PC-9 (cell line): Measurements from ENCODE around the gene N4BP3. TPM values are rescaled to one million over a fixed set of nuclear protein-coding genes. Genes with fewer than 3 reads are reported as not detected.

Source experiments
- BruUV-seq: library from RNA; stranded (reverse); fragments of 400-500 nt; replicated peaks from 2 replicates; lab custom pipeline; 2021; lab: Mats Ljungman, UMichigan
- CTCF ChIA-PET: fragments of 300-600 bp; sonication (Branson Sonifier 250); formaldehyde crosslinking; loops from one replicate; lab custom pipeline; 2022; ENCODE audit warnings: antibody characterized with exemption; lab: Charles Lee
- POLR2A ChIA-PET: fragments of 300-600 bp; sonication (Branson Sonifier 250); formaldehyde crosslinking; loops from one replicate; lab custom pipeline; 2022; ENCODE audit warnings: antibody characterized with exemption; ENCODE audit not compliant: unreplicated experiment; lab: Charles Lee
- DNase-seq, 2 experiments: peaks; one replicate each; pipeline versions ENCODE4 v3.0.0 to v3.0.0-alpha.2; 2015 to 2022; ENCODE audit warnings: mixed read lengths in 1 of 2
- H2AFZ ChIP-seq: fragments of 200-600 bp; sonication (generic); 2 replicates; pipeline ENCODE4 v1.8.1; 2017; ENCODE audit warnings: antibody characterized with exemption
- H3F3A ChIP-seq: fragments of 200-600 bp; sonication (generic); 2 replicates; pipeline ENCODE4 v1.8.1; 2017; ENCODE audit warnings: antibody characterized with exemption, mild to moderate bottlenecking, low read depth; ENCODE audit not compliant: insufficient read depth
- H3K27ac ChIP-seq: fragments of 200-600 bp; sonication (generic); 2 replicates; pipeline ENCODE4 v1.6.1; 2016; ENCODE audit warnings: mixed run types
- H3K27me3 ChIP-seq: fragments of 200-600 bp; sonication (generic); 2 replicates; pipeline ENCODE4 v1.6.1; 2016; ENCODE audit warnings: low read depth, mixed run types; ENCODE audit not compliant: insufficient read depth
- H3K36me3 ChIP-seq: fragments of 200-600 bp; sonication (generic); 2 replicates; pipeline ENCODE4 v1.6.1; 2016; ENCODE audit warnings: low read depth, mixed run types
- H3K4me1 ChIP-seq: fragments of 200-600 bp; sonication (generic); replicated peaks from 2 replicates; pipeline ENCODE4 v1.6.1; 2016; ENCODE audit warnings: mixed run types; ENCODE audit not compliant: insufficient read depth
- H3K4me2 ChIP-seq: fragments of 200-600 bp; sonication (generic); 2 replicates; pipeline ENCODE4 v1.6.1; 2017; ENCODE audit warnings: mixed run types
- H3K4me3 ChIP-seq: fragments of 200-600 bp; sonication (generic); 2 replicates; pipeline ENCODE4 v1.6.1; 2016; ENCODE audit warnings: mixed run types
- H3K79me2 ChIP-seq: fragments of 200-600 bp; sonication (generic); 2 replicates; pipeline ENCODE4 v1.6.1; 2017; ENCODE audit warnings: low read depth, mixed run types
- H3K9me2 ChIP-seq: fragments of 200-600 bp; sonication (generic); 2 replicates; pipeline ENCODE4 v1.8.1; 2017; ENCODE audit warnings: mild to moderate bottlenecking; ENCODE audit not compliant: insufficient read depth
- H3K9me3 ChIP-seq: fragments of 200-600 bp; sonication (generic); 2 replicates; pipeline ENCODE4 v1.8.1; 2016; ENCODE audit warnings: low read depth; ENCODE audit not compliant: insufficient read depth
- H4K20me1 ChIP-seq: fragments of 200-600 bp; sonication (generic); 2 replicates; pipeline ENCODE4 v1.8.1; 2017; ENCODE audit not compliant: insufficient read depth
- EZH2 ChIP-seq: fragments of 200-600 bp; sonication (generic); IDR thresholded peaks from 2 replicates; pipeline ENCODE4 v1.8.0; 2017; ENCODE audit warnings: antibody characterized with exemption, low read depth
- intact Hi-C: fragments of 100-400 bp; cut with micrococcal nuclease; formaldehyde crosslinking; loops from one replicate; pipeline ENCODE4 v1.10.0; 2022; ENCODE audit not compliant: unreplicated experiment
- total RNA-seq: library from RNA; stranded (reverse); gene quantifications from 2 replicates; pipeline ENCODE4 v1.2.3, GENCODE V29; 2021
- TF ChIP-seq, protein P1 (sequence below): fragments of 200-600 bp; sonication (generic); conservative IDR thresholded peaks from 2 replicates; pipeline ENCODE4 v1.6.1; 2017; ENCODE audit warnings: mixed run types, antibody characterized with exemption, mild to moderate bottlenecking, moderate library complexity

N4BP3 gene
- total RNA-seq, 1 experiment from 2014 or later: 0.81 TPM

DNA sequence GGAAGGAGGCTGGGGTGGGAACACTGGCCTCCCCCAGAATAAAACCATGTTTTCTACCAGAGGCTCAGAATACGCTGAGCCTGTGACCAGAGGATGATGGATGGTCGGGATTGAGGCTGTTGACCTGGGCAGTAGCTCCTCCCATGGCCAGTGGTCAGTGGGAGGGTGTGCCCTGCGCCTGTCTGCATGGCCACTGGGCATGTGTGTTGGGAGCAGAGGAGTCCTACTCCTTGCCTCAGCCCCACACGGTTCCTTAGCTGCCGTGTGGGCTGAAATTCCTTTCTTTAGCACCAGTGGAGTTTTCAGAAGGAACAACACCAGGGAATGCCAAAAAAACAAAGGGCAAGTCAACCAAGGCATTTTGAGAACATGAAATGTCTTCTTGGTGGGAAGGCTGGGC, 9.0 kb downstream of the N4BP3 start:
- TF ChIP-seq EZH2: no peak
- TF ChIP-seq, protein P1, sequence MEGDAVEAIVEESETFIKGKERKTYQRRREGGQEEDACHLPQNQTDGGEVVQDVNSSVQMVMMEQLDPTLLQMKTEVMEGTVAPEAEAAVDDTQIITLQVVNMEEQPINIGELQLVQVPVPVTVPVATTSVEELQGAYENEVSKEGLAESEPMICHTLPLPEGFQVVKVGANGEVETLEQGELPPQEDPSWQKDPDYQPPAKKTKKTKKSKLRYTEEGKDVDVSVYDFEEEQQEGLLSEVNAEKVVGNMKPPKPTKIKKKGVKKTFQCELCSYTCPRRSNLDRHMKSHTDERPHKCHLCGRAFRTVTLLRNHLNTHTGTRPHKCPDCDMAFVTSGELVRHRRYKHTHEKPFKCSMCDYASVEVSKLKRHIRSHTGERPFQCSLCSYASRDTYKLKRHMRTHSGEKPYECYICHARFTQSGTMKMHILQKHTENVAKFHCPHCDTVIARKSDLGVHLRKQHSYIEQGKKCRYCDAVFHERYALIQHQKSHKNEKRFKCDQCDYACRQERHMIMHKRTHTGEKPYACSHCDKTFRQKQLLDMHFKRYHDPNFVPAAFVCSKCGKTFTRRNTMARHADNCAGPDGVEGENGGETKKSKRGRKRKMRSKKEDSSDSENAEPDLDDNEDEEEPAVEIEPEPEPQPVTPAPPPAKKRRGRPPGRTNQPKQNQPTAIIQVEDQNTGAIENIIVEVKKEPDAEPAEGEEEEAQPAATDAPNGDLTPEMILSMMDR: no peak
- Histone ChIP-seq H3K4me3 (no peak overlapping the region), H3K27me3 (no peaks in the 10 kb centered on the region), H3K9me2 (no peaks in the 10 kb centered on the region), H3K36me3 (no peaks in the 10 kb centered on the region), H4K20me1 (no peaks in the 10 kb centered on the region), H3K9me3 (no peaks in the 10 kb centered on the region), H3K4me2 (no peak overlapping the region), H3F3A (peaks cover 18% of the 10 kb centered on the region), H3K79me2 (no peaks in the 10 kb centered on the region), H3K27ac (no peak overlapping the region), H3K4me1 (peaks cover 29% of the 10 kb centered on the region), H2AFZ (no peak overlapping the region)
- ChIA-PET POLR2A (no interaction called here), CTCF (no interaction called here)
- DNase-seq: no peak
- BruUV-seq: no TSS peak
- intact Hi-C loops: no loop called here

DNA sequence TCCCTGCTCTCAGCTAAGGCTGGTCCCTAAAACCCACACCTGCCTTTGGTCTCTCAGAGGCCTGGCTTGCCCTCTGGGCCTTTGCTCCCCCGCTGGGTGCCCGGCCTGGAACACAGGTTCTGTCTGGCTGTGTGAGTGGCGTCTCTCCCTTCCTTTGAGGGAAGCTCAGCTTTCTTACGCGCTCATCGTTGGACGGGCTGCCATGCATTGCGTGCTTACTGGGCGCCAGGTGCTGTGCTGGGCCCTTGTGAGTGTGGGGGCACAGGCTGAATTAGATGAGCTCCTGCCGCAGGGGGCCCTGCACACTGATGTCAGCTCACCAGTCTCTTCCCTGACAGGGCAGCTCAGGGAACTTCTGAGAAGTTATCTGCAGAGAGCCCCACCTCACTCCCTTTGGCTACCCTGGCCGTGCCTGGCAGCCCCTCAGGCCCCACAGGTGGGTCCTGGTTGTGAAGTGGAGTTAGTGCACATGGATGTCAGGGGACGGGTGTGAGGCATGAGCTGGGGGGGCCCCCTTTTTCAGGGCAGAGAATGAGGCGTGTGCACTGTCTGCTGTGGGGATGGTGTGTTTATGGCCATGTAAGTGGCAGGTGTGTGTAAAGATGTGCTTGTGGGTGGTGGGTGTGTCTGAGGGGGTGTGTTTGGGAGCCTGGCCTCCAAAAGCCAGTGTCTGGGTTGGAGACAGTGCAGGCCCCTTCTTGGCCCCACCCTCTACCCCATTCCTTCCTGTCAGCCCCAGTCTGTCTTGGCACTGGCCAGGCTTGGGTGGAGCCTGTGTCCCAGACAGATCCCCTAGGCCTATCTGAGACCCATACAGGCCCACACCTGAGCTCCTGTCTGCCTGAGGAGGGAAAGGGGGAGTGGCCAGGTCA, 10.0 kb downstream of the N4BP3 start:
- Histone ChIP-seq H3K27ac (peak overlapping the region; percentile 94), H3K9me2 (no peaks in the 10 kb centered on the region), H3K4me2 (peak overlapping the region; percentile 77), H2AFZ (no peak overlapping the region), H4K20me1 (no peaks in the 10 kb centered on the region), H3K4me1 (peaks cover 31% of the 10 kb centered on the region), H3K9me3 (no peaks in the 10 kb centered on the region), H3K27me3 (no peaks in the 10 kb centered on the region), H3K36me3 (no peaks in the 10 kb centered on the region), H3F3A (peaks cover 18% of the 10 kb centered on the region), H3K4me3 (peak overlapping the region; percentile 32; the same call in 1 of the 2 replicates), H3K79me2 (no peaks in the 10 kb centered on the region)
- ChIA-PET CTCF (interaction anchor here (0.5 to 1.1 kb wide), 5 partner anchors 18 to 49 kb away, joined by 3 to 6 read pairs (median 6); no protein-coding TSS in a partner anchor), POLR2A (interaction anchor here (0.5 to 0.7 kb wide), 3 partner anchors 30 to 511 kb away, joined by 4 to 5 read pairs (median 5); partner anchors contain the start of gene NHP2)
- intact Hi-C loops: no loop called here
- peak; percentile 63 to 80 for DNase-seq
- no TSS peak for BruUV-seq
- no peak for TF ChIP-seq EZH2
- TF ChIP-seq, protein P1: no peak

DNA sequence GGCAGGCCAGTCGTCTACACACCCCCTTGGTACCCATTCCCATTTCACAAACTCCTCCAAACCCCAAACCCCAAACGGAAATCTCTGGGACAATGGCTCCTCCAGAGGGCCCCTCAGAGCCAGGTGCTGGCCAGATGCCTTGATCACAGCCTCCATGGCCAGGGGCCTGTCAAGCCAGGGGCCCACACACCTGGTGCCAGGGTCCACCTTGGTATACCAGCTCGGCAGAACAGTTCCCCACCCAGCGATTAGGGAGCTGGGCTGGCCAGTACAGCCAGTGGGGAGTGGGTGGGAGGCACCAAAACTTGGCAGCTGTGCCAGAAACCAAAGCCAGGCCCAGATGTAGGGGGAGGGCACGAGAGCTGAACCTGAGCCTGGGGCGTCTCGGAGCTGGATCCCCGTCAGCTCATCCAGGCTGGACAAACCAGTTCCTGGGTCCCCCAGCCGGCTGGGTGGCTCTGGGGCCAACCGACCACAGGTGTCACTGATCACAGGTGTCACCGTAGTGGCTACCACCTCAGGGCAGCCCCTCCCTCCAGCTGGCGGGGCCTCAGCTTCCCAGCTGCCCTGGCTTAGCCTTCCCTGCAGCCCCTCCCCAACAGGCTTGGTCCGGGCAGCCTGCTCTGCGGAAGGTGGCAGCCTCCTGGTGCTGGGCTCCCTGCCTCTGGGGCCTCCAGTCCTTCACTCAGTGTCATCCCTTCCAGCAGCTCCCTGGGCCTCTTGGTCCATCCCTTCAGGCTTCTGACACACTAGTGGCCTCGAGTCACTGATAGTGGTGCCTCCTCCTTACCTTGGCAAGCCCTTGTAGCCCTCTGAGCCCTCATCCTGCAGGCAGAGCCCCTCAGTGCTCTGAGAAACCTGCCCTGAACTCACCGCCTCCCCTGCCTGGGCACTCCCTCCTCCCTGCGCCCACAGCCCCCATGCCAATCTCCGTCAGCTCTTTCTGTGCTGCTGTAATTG, 10.9 kb downstream of the N4BP3 start:
- ChIA-PET POLR2A (interaction anchor here (0.5 to 0.6 kb wide), 2 partner anchors 46 to 510 kb away, joined by 4 to 5 read pairs; no protein-coding TSS in a partner anchor), CTCF (interaction anchor here (0.5 to 1.1 kb wide), 5 partner anchors 17 to 50 kb away, joined by 3 to 6 read pairs (median 6); no protein-coding TSS in a partner anchor)

More for the DNA sequence above, 10.9 kb downstream of the N4BP3 start:
- Histone ChIP-seq H3K9me3 (no peaks in the 10 kb centered on the region), H3K4me1 (peaks cover 33% of the 10 kb centered on the region), H2AFZ (no peak overlapping the region), H3K4me3 (peak overlapping the region; percentile 32; the same call in 1 of the 2 replicates), H3K27ac (peak overlapping the region; percentile 94), H3K4me2 (peak overlapping the region; percentile 77), H3F3A (peaks cover 18% of the 10 kb centered on the region), H4K20me1 (no peaks in the 10 kb centered on the region), H3K27me3 (no peaks in the 10 kb centered on the region), H3K36me3 (no peaks in the 10 kb centered on the region), H3K9me2 (no peaks in the 10 kb centered on the region), H3K79me2 (no peaks in the 10 kb centered on the region)
- intact Hi-C loops: loop anchor here (1.0 to 2.0 kb wide), 3 partner anchors 15 to 46 kb away; no protein-coding TSS in a partner anchor
- TF ChIP-seq EZH2: no peak
- TF ChIP-seq, protein P1: no peak
- peak; percentile 95 to 99 for DNase-seq
- BruUV-seq: no TSS peak
